Activated CD4-positive, alpha-beta T cell treated with anti-CD3 and anti-CD28 coated beads, Interleukin-2, amount 50 U/mL, for 24 hours (primary cell): ENCODE measurements around the gene DTD1.

ENCODE experiments used
- DNase-seq, 2 donors: peaks; one replicate each; pipeline ENCODE4 v3.0.0-alpha.2; 2020; ENCODE audit warnings: low read depth in 1 of 2, low spot score in 1 of 2

Gene DTD1

GRCh38 chr20:18790787-18791186 is 202.9 kb downstream of the DTD1 start:
- no peak for DNase-seq

- peak; percentile 54 to 83 for DNase-seq
These were observed 206.0 kb downstream of the DTD1 start for GRCh38 chr20:18793625-18794427.

GRCh38 chr20:18794428-18794787 is 206.6 kb downstream of the DTD1 start:
- DNase-seq, result no peak

GRCh38 chr20:18795366-18795765 is 207.5 kb downstream of the DTD1 start:
- no peak for DNase-seq

GRCh38 chr20:18796282-18796833 is 208.5 kb downstream of the DTD1 start:
- no peak for DNase-seq

GRCh38 chr20:18801516-18801915 is 213.7 kb downstream of the DTD1 start:
- no peak for DNase-seq

- DNase-seq, result no peak
These were observed 214.3 kb downstream of the DTD1 start for GRCh38 chr20:18802012-18802634.

GRCh38 chr20:18805881-18806280 is 218.0 kb downstream of the DTD1 start:
- DNase-seq, result no peak

- DNase-seq, result no peak
These were observed 220.9 kb downstream of the DTD1 start for GRCh38 chr20:18808712-18809111.

GRCh38 chr20:18811186-18811585 is 223.3 kb downstream of the DTD1 start:
- no peak for DNase-seq

- DNase-seq, result no peak
These were observed 224.1 kb downstream of the DTD1 start for GRCh38 chr20:18811904-18812303.

- DNase-seq, result no peak
These were observed 225.6 kb downstream of the DTD1 start, which contains the start of gene SCP2D1 for GRCh38 chr20:18813483-18813882. TSS of gene SCP2D1 (plus strand) at chr20:18813783. CDS start at chr20:18813816, 33 bp downstream.

GRCh38 chr20:18815194-18815942 is 227.5 kb downstream of the DTD1 start:
- no peak for DNase-seq
